ENCODE data around the gene LDB3. TPM values are rescaled to one million over a fixed set of nuclear protein-coding genes. Genes with fewer than 3 reads are reported as not detected.

Gene LDB3
- total RNA-seq, 2 experiments from 2014 or later: 0.05 to 0.08 TPM

- H3K9me3 ChIP-seq (ENCODE audit: control insufficient read depth in 1 of 2, insufficient read depth in 1 of 2, low read length in 2 of 2): no peaks in the 10 kb centered on the region
- no peaks in the 10 kb centered on the region for H3K27me3 ChIP-seq (ENCODE audit: control insufficient read depth in 1 of 2, insufficient read depth in 2 of 2, low read length in 2 of 2)
- no peak for DNase-seq
- intact Hi-C loops (cut with DNase I, micrococcal nuclease): no loop called here
- H3K36me3 ChIP-seq (ENCODE audit: insufficient read depth, low read length): no peaks in the 10 kb centered on the region
- Mint-ChIP-seq H3K9me3 (no peaks in the 10 kb centered on the region), H3K27me3 (no peaks in the 10 kb centered on the region), H3K4me1 (ENCODE audit: low read depth) (no peaks in the 10 kb centered on the region), H3K27ac (no peak overlapping the region), H3K4me3 (no peak overlapping the region), H3K36me3 (ENCODE audit: low read depth) (no peaks in the 10 kb centered on the region)
- ChIA-PET POLR2A (interaction anchor here (0.6 kb wide), 1 partner anchor 21 kb away, joined by 3 read pairs; no protein-coding TSS in a partner anchor), CTCF (no interaction called here)
- H3K4me3 ChIP-seq (ENCODE audit: low read length): no peak overlapping the region
- TF ChIP-seq CTCF (IDR thresholded peaks at IDR 0.05): no peak
- no peak overlapping the region for H3K27ac ChIP-seq (ENCODE audit: low read depth in 1 of 2, low read length in 2 of 2)
- no peaks in the 10 kb centered on the region for H3K4me1 ChIP-seq (ENCODE audit: insufficient read depth, low read length)
- ATAC-seq (ENCODE audit: poor library complexity): no peak
These were observed 75.9 kb downstream of the LDB3 start for GRCh38 chr10:86744067-86744725.

DNA sequence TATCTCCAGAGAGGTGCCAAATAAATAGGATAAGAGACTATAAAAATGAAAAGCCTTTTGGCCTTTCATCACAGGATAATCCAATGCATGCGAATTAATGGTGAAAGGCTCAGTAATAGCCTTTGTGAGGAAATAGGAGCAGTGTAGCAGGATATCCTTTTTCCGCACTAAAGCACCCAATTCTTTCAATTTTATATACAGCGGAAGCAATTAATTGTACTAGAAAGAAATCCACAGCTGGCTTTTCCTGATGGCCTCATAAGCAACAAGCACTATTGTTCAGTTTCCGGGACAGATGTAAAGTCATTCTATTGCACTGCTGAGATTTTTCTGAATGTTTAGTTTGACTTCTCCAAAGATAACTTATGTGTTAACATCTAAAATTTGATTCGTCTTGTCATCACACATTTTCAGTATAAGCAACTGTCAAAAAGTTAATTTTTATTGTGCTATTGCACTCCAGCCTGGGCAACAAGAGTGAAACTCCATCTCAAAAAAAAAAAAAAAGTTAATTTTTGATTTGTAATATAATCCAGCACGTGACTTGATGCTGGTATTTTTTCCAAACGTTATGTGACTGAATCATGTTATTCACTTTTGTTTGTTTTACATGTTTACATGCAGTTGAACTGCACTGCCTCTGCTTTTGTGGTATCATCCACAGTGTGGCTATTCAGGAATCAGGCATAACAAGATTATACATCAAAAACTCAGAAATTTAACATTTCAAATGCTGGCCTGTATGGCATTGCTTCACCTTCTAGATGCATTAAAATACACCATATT, 79.7 kb downstream of the LDB3 start:
- ChIA-PET CTCF (no interaction called here), POLR2A (no interaction called here)
- no peak for ATAC-seq (ENCODE audit: poor library complexity)

GRCh38 chr10:86749854-86750253, 81.5 kb downstream of the LDB3 start:
- ChIA-PET CTCF (no interaction called here), POLR2A (no interaction called here)
- no peak for TF ChIP-seq CTCF (IDR thresholded peaks at IDR 0.05)
- Histone ChIP-seq H3K4me3 (ENCODE audit: low read length) (no peak overlapping the region), H3K36me3 (ENCODE audit: insufficient read depth, low read length) (no peaks in the 10 kb centered on the region), H3K27ac (ENCODE audit: low read depth in 1 of 2, low read length in 2 of 2) (no peak overlapping the region), H3K9me3 (ENCODE audit: control insufficient read depth in 1 of 2, insufficient read depth in 1 of 2, low read length in 2 of 2) (no peaks in the 10 kb centered on the region), H3K27me3 (ENCODE audit: control insufficient read depth in 1 of 2, insufficient read depth in 2 of 2, low read length in 2 of 2) (no peaks in the 10 kb centered on the region), H3K4me1 (ENCODE audit: insufficient read depth, low read length) (no peaks in the 10 kb centered on the region)
- H3K4me1 Mint-ChIP-seq (ENCODE audit: low read depth): no peaks in the 10 kb centered on the region
- ATAC-seq (ENCODE audit: poor library complexity) (no peak), DNase-seq (no peak)
- H3K4me3 Mint-ChIP-seq: no peak overlapping the region
- H3K27ac Mint-ChIP-seq: no peak overlapping the region
- H3K9me3 Mint-ChIP-seq: no peaks in the 10 kb centered on the region
- H3K36me3 Mint-ChIP-seq (ENCODE audit: low read depth): no peaks in the 10 kb centered on the region
- no peaks in the 10 kb centered on the region for H3K27me3 Mint-ChIP-seq
- intact Hi-C loops (cut with DNase I, micrococcal nuclease): no loop called here

More for the DNA sequence above, 79.7 kb downstream of the LDB3 start:
- H3K27me3 Mint-ChIP-seq: no peaks in the 10 kb centered on the region
- H3K9me3 ChIP-seq (ENCODE audit: control insufficient read depth in 1 of 2, insufficient read depth in 1 of 2, low read length in 2 of 2): no peaks in the 10 kb centered on the region
- no peak overlapping the region for H3K27ac Mint-ChIP-seq
- H3K4me3 Mint-ChIP-seq: no peak overlapping the region
- DNase-seq: no peak
- no peak overlapping the region for H3K27ac ChIP-seq (ENCODE audit: low read depth in 1 of 2, low read length in 2 of 2)
- intact Hi-C loops (cut with DNase I, micrococcal nuclease): no loop called here
- no peaks in the 10 kb centered on the region for H3K4me1 ChIP-seq (ENCODE audit: insufficient read depth, low read length)
- no peaks in the 10 kb centered on the region for H3K36me3 Mint-ChIP-seq (ENCODE audit: low read depth)
- no peaks in the 10 kb centered on the region for H3K27me3 ChIP-seq (ENCODE audit: control insufficient read depth in 1 of 2, insufficient read depth in 2 of 2, low read length in 2 of 2)
- no peak overlapping the region for H3K4me3 ChIP-seq (ENCODE audit: low read length)
- no peaks in the 10 kb centered on the region for H3K9me3 Mint-ChIP-seq
- TF ChIP-seq CTCF (IDR thresholded peaks at IDR 0.05): no peak
- H3K4me1 Mint-ChIP-seq (ENCODE audit: low read depth): no peaks in the 10 kb centered on the region
- H3K36me3 ChIP-seq (ENCODE audit: insufficient read depth, low read length): no peaks in the 10 kb centered on the region

Data from CD4-positive, alpha-beta T cell (primary cell).